ENCODE results near the gene BCL2L15.

Gene BCL2L15

DNA sequence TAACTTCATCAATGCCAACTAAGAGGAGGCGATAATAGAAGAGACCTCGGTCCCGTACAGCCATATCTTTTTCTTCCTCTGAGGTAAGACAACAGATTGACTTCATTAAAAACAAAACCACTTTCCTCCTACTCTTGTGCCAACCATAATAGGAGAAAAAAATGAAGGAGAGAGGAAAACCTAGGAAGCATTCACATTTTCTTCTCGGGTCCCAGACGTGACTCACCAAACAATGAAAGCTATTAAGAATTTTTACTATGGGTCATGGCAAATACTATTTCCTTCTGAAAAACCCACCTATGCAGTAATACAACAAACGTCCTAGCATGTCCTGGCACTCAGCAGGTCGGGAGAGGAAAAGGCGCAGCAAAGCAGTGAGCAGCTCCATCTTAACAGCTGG, 8.6 kb upstream of the BCL2L15 start:
- DNase-seq (ENCODE audit: low read depth): no peak
- no peak for TF ChIP-seq POLR2A (IDR thresholded peaks at IDR 0.05; ENCODE audit: extremely low read depth, insufficient read length)
- TF ChIP-seq, protein P1, sequence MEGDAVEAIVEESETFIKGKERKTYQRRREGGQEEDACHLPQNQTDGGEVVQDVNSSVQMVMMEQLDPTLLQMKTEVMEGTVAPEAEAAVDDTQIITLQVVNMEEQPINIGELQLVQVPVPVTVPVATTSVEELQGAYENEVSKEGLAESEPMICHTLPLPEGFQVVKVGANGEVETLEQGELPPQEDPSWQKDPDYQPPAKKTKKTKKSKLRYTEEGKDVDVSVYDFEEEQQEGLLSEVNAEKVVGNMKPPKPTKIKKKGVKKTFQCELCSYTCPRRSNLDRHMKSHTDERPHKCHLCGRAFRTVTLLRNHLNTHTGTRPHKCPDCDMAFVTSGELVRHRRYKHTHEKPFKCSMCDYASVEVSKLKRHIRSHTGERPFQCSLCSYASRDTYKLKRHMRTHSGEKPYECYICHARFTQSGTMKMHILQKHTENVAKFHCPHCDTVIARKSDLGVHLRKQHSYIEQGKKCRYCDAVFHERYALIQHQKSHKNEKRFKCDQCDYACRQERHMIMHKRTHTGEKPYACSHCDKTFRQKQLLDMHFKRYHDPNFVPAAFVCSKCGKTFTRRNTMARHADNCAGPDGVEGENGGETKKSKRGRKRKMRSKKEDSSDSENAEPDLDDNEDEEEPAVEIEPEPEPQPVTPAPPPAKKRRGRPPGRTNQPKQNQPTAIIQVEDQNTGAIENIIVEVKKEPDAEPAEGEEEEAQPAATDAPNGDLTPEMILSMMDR (IDR thresholded peaks at IDR 0.05; ENCODE audit: low read depth, low read length): no peak
- TF ChIP-seq MAX (IDR thresholded peaks at IDR 0.05; ENCODE audit: low read depth, low read length): no peak
- no peak for TF ChIP-seq MYC (IDR thresholded peaks at IDR 0.05; ENCODE audit: low read depth, low read length)
- H3K4me3 ChIP-seq (ENCODE audit: low read depth, low read length): no peak overlapping the region

- no peak for DNase-seq (ENCODE audit: low read depth)
- H3K4me3 ChIP-seq (ENCODE audit: low read depth, low read length): no peak overlapping the region
- TF ChIP-seq, protein P1 (IDR thresholded peaks at IDR 0.05; ENCODE audit: low read depth, low read length): no peak
- TF ChIP-seq MYC (IDR thresholded peaks at IDR 0.05; ENCODE audit: low read depth, low read length): no peak
- TF ChIP-seq POLR2A (IDR thresholded peaks at IDR 0.05; ENCODE audit: extremely low read depth, insufficient read length): no peak
- TF ChIP-seq MAX (IDR thresholded peaks at IDR 0.05; ENCODE audit: low read depth, low read length): no peak
Measured at GRCh38 chr1:113895098-113895497, 7.7 kb upstream of the BCL2L15 start.

GRCh38 chr1:113893267-113893666, 5.9 kb upstream of the BCL2L15 start:
- no peak overlapping the region for H3K4me3 ChIP-seq (ENCODE audit: low read depth, low read length)
- no peak for DNase-seq (ENCODE audit: low read depth)
- TF ChIP-seq MYC (IDR thresholded peaks at IDR 0.05; ENCODE audit: low read depth, low read length): no peak
- TF ChIP-seq POLR2A (IDR thresholded peaks at IDR 0.05; ENCODE audit: extremely low read depth, insufficient read length): no peak
- TF ChIP-seq, protein P1 (IDR thresholded peaks at IDR 0.05; ENCODE audit: low read depth, low read length): no peak
- TF ChIP-seq MAX (IDR thresholded peaks at IDR 0.05; ENCODE audit: low read depth, low read length): no peak

DNA sequence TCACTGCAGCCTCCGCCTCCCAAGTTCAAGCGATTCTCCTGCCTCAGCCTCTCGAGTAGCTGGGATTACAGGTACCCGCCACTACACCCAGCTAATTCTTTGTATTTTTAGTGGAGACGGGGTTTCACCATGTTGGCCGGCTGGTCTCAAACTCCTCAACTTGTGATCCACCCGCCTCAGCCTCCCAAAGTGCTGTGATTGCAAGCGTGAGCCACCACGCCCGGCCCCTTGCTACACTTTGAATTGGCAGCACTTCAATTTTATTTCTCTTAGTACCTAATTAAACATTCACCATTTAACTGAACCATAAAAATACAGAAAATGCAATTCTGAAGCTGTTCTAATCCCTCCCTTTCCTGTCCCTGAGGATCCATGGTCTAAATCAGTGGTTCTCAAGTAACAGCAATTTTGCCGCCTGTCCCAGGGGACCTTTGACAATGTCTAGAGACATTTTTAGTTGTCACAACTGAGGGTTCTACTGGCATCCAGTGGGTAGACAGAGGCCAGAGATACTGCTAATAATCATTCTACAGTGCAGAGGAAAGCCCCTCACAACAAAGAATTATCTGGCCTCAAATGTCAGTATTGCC, 4.3 kb upstream of the BCL2L15 start:
- TF ChIP-seq POLR2A (IDR thresholded peaks at IDR 0.05; ENCODE audit: extremely low read depth, insufficient read length): no peak
- no peak for TF ChIP-seq MYC (IDR thresholded peaks at IDR 0.05; ENCODE audit: low read depth, low read length)
- TF ChIP-seq, protein P1 (IDR thresholded peaks at IDR 0.05; ENCODE audit: low read depth, low read length): no peak
- no peak for TF ChIP-seq MAX (IDR thresholded peaks at IDR 0.05; ENCODE audit: low read depth, low read length)
- H3K4me3 ChIP-seq (ENCODE audit: low read depth, low read length): no peak overlapping the region
- DNase-seq (ENCODE audit: low read depth): no peak

DNA sequence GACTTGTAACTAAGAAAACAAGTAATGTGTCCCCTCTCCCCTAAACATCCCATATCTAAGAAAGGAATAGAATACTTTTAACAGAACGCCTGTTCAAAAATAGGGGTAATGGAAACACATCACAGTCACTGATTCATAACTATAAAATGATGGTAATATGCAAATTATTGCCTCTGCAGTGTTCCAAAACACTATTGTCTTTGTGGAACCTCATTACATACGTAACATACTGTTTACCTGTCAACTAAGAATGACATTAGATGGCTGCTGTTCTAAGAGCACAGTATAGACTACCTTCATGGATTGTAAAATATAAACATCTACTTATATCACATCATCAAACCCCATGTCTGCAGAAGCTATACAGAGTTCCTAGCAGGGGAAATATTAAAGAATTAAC, 3.4 kb upstream of the BCL2L15 start:
- no peak for DNase-seq (ENCODE audit: low read depth)
- TF ChIP-seq MAX (IDR thresholded peaks at IDR 0.05; ENCODE audit: low read depth, low read length): no peak
- TF ChIP-seq POLR2A (IDR thresholded peaks at IDR 0.05; ENCODE audit: extremely low read depth, insufficient read length): no peak
- TF ChIP-seq MYC (IDR thresholded peaks at IDR 0.05; ENCODE audit: low read depth, low read length): no peak
- TF ChIP-seq, protein P1 (IDR thresholded peaks at IDR 0.05; ENCODE audit: low read depth, low read length): no peak

More for the DNA sequence above, 3.4 kb upstream of the BCL2L15 start:
- H3K4me3 ChIP-seq (ENCODE audit: low read depth, low read length): no peak overlapping the region
